GM23338 (cell line): ENCODE results near the gene CCDC9B.

Experiments used
- EZH2 ChIP-seq: fragments of 200-600 bp; sonication (generic); IDR thresholded peaks from one replicate; pipeline ENCODE4 v1.8.0; 2017; ENCODE audit warnings: antibody characterized with exemption, mild to moderate bottlenecking, low read depth; ENCODE audit not compliant: unreplicated experiment
- REST ChIP-seq: IDR thresholded peaks from one replicate; pipeline ENCODE4 v1.6.1; 2018; ENCODE audit warnings: antibody characterized with exemption; ENCODE audit not compliant: unreplicated experiment
- ZNF331 ChIP-seq: fragments of 250-450 bp; sonication (Bioruptor Pico); IDR thresholded peaks from 2 replicates; pipeline ENCODE4 v1.5.0; 2020; ENCODE audit warnings: low read depth, mild to moderate bottlenecking, moderate library complexity
- TF ChIP-seq, protein P1 (sequence below), 2 experiments: fragments of 200-600 bp in 1 of 2; sonication (generic) in 1 of 2; conservative IDR thresholded peaks; 2 replicates each; pipeline versions ENCODE4 v1.5.1 to v1.6.1; 2016 to 2017; ENCODE audit warnings: antibody characterized with exemption in 2 of 2, low read depth in 2 of 2, mild to moderate bottlenecking in 2 of 2, moderate library complexity in 1 of 2

DNA sequence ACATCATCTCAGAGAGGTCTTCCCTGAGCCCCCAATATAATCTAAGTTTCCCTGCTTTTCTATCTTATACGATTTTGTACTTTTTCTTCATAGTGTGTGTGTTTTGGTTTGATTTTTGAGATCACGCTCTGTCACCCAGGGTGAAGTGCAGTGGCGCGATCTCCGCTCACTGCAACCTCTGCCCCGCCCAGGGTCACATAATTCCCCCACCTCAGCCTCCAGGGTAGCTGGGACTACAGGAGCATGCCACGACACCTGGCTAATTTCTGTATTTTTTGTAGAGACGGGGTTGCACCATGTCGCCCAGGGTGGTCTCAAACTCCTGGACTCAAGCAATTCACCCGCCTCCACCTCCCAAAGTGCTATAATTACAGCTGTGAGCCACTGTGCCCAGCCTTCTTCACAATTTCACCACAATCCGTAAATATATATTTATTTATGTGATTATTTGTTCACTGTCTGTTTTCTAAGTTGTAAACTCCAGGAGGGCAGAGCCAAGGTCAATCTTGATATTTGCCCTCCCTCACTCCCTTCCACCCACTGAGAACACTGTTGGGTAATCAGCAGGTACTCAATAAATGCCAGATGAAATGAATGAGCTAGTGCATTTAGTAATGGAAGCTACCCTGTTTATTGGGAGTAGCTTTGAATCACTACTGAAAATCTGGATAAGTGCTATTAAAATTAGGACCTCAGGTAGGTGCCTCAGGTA, 41.2 kb upstream of the CCDC9B start:
- TF ChIP-seq, protein P1, sequence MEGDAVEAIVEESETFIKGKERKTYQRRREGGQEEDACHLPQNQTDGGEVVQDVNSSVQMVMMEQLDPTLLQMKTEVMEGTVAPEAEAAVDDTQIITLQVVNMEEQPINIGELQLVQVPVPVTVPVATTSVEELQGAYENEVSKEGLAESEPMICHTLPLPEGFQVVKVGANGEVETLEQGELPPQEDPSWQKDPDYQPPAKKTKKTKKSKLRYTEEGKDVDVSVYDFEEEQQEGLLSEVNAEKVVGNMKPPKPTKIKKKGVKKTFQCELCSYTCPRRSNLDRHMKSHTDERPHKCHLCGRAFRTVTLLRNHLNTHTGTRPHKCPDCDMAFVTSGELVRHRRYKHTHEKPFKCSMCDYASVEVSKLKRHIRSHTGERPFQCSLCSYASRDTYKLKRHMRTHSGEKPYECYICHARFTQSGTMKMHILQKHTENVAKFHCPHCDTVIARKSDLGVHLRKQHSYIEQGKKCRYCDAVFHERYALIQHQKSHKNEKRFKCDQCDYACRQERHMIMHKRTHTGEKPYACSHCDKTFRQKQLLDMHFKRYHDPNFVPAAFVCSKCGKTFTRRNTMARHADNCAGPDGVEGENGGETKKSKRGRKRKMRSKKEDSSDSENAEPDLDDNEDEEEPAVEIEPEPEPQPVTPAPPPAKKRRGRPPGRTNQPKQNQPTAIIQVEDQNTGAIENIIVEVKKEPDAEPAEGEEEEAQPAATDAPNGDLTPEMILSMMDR (conservative IDR thresholded peaks at IDR 0.05; ENCODE audit: low read depth in 2 of 2): no peak
- TF ChIP-seq EZH2 (no peak), REST (no peak), ZNF331 (CRISPR knock-in tag) (no peak)
